Caco-2 (cell line): ENCODE results near the gene CNKSR3. TPM values are rescaled to one million over a fixed set of nuclear protein-coding genes. Genes with fewer than 3 reads are reported as not detected.
A peak's percentile ranks its signal among the peaks of the same experiment; 100 is the strongest.

ENCODE experiments used
- BruUV-seq: library from RNA; stranded (reverse); fragments of 400-500 nt; replicated peaks from 2 replicates; lab custom pipeline; 2021; lab: Mats Ljungman, UMichigan
- CTCF ChIA-PET: fragments of 300-600 bp; sonication (Branson Sonifier 250); formaldehyde crosslinking; loops from one replicate; lab custom pipeline; 2022; ENCODE audit warnings: antibody characterized with exemption; lab: Charles Lee
- POLR2A ChIA-PET: fragments of 300-600 bp; sonication (Branson Sonifier 250); formaldehyde crosslinking; loops from one replicate; lab custom pipeline; 2022; ENCODE audit warnings: antibody characterized with exemption; lab: Charles Lee
- DNase-seq, 2 experiments: peaks; one replicate each; pipeline versions ENCODE4 v3.0.0 to v3.0.0-alpha.2; 2020 to 2022
- H3K27me3 ChIP-seq: replicated peaks from 2 replicates; pipeline ENCODE4 v1.6.0; 2011; ENCODE audit warnings: low read length; ENCODE audit not compliant: control insufficient read depth, insufficient read depth
- H3K36me3 ChIP-seq: 2 replicates; pipeline ENCODE4 v1.5.1; 2011; ENCODE audit warnings: low read length; ENCODE audit not compliant: control insufficient read depth, insufficient read depth
- H3K4me1 ChIP-seq: fragments of 250-450 bp; sonication (Bioruptor Pico); 2 replicates; pipeline ENCODE4 v1.5.1; 2020; ENCODE audit warnings: mild to moderate bottlenecking
- H3K4me3 ChIP-seq: 2 replicates; pipeline ENCODE4 v1.5.1; 2011; ENCODE audit warnings: low read depth, mild to moderate bottlenecking, control low read depth, low read length
- H3K9me3 ChIP-seq: fragments of 250-450 bp; sonication (Bioruptor Pico); 2 replicates; pipeline ENCODE4 v1.5.1; 2020; ENCODE audit warnings: mild to moderate bottlenecking, moderate library complexity
- H3K27ac Mint-ChIP-seq: one replicate; pipeline ENCODE4 v1.8.0; 2022; ENCODE audit warnings: mixed read lengths; ENCODE audit not compliant: unreplicated experiment
- H3K27me3 Mint-ChIP-seq: one replicate; pipeline ENCODE4 v1.8.0; 2022; ENCODE audit warnings: mixed read lengths; ENCODE audit not compliant: insufficient read depth, unreplicated experiment
- H3K36me3 Mint-ChIP-seq: one replicate; pipeline ENCODE4 v1.8.0; 2022; ENCODE audit warnings: mild to moderate bottlenecking, mixed read lengths; ENCODE audit not compliant: insufficient read depth, unreplicated experiment
- H3K4me1 Mint-ChIP-seq: one replicate; pipeline ENCODE4 v1.8.0; 2022; ENCODE audit warnings: low read depth, mixed read lengths; ENCODE audit not compliant: unreplicated experiment
- H3K4me3 Mint-ChIP-seq: one replicate; pipeline ENCODE4 v1.8.0; 2022; ENCODE audit warnings: mild to moderate bottlenecking, moderate library complexity, mixed read lengths; ENCODE audit not compliant: unreplicated experiment
- H3K9me3 Mint-ChIP-seq: one replicate; pipeline ENCODE4 v1.8.0; 2022; ENCODE audit warnings: mixed read lengths; ENCODE audit not compliant: unreplicated experiment
- intact Hi-C: fragments of 100-400 bp; cut with micrococcal nuclease; formaldehyde crosslinking; loops from one replicate; pipeline ENCODE4 v1.10.0; 2022; ENCODE audit not compliant: unreplicated experiment
- total RNA-seq: library from RNA; stranded (reverse); gene quantifications from 2 replicates; pipeline ENCODE4 v1.2.3, GENCODE V29; 2022
- TF ChIP-seq, protein P1 (sequence below), 2 experiments: fragments of 200-600 bp in 1 of 2; IDR thresholded peaks; 1 replicate in 1 of 2; 2 replicates in 1 of 2; pipeline versions ENCODE4 v1.5.1 to v1.8.0; 2011 to 2022; ENCODE audit warnings: antibody characterized with exemption in 1 of 2, control low read depth in 1 of 2, inconsistent platforms in 1 of 2, low read depth in 1 of 2, low read length in 1 of 2, mild to moderate bottlenecking in 1 of 2, moderate library complexity in 1 of 2; ENCODE audit not compliant: insufficient read depth in 1 of 2, severe bottlenecking in 1 of 2, unreplicated experiment in 1 of 2

The CNKSR3 gene
- total RNA-seq, 1 experiment from 2014 or later, result 33.1 TPM

DNA sequence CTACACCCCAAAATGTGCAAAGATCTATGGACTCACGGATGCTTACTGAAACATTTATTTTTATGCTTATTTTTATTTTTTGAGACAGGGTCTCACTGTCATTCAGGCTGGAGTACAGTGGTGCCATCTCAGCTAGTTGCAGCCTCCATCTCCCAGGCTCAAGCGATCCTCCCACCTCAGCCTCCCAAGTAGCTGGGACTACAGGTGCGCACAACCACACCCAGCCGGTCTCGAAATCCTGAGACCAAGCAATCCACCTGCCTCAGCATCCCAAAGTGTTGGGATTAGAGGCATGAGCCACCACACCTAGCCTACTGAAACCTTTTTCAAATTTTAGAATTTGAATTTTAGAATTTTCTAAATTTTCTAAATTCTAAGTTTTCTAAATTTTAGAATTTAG is 103.0 kb downstream of the CNKSR3 start:
- no peak for DNase-seq
- TF ChIP-seq, protein P1, sequence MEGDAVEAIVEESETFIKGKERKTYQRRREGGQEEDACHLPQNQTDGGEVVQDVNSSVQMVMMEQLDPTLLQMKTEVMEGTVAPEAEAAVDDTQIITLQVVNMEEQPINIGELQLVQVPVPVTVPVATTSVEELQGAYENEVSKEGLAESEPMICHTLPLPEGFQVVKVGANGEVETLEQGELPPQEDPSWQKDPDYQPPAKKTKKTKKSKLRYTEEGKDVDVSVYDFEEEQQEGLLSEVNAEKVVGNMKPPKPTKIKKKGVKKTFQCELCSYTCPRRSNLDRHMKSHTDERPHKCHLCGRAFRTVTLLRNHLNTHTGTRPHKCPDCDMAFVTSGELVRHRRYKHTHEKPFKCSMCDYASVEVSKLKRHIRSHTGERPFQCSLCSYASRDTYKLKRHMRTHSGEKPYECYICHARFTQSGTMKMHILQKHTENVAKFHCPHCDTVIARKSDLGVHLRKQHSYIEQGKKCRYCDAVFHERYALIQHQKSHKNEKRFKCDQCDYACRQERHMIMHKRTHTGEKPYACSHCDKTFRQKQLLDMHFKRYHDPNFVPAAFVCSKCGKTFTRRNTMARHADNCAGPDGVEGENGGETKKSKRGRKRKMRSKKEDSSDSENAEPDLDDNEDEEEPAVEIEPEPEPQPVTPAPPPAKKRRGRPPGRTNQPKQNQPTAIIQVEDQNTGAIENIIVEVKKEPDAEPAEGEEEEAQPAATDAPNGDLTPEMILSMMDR (IDR thresholded peaks at IDR 0.05; ENCODE audit: insufficient read depth in 1 of 2, low read depth in 1 of 2, low read length in 1 of 2, severe bottlenecking in 1 of 2, unreplicated experiment in 1 of 2), result no peak
- no peaks in the 10 kb centered on the region for H3K9me3 Mint-ChIP-seq
- ChIA-PET POLR2A (no interaction called here), CTCF (no interaction called here)
- Histone ChIP-seq H3K9me3 (no peaks in the 10 kb centered on the region), H3K27me3 (no peaks in the 10 kb centered on the region), H3K36me3 (peaks cover 1% of the 10 kb centered on the region), H3K4me3 (no peak overlapping the region), H3K4me1 (no peaks in the 10 kb centered on the region)
- intact Hi-C loops, result no loop called here
- H3K4me1 Mint-ChIP-seq, result no peaks in the 10 kb centered on the region
- no peak overlapping the region for H3K4me3 Mint-ChIP-seq
- BruUV-seq, result no TSS peak
- peaks cover 71% of the 10 kb centered on the region for H3K36me3 Mint-ChIP-seq
- no peaks in the 10 kb centered on the region for H3K27me3 Mint-ChIP-seq
- no peak overlapping the region for H3K27ac Mint-ChIP-seq

DNA sequence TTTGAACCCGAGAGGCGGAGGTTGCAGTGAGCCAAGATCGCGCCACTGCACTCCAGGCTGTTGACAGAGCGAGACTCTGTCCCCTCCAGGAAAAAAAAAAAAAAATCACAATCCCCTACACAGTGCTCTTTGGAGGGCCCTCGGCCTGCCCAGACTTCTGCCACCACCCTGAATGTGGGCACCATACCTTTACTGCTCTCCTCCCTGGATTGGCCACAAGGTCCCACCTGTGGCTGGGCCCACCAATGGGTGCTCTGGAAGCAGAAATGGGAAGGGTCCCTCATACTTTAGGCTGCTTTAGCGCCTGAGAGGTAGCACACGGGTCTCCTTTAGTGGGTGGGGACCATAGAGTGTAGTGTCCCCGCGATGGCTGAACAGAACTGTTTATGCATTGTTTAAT is 103.6 kb downstream of the CNKSR3 start:
- no peaks in the 10 kb centered on the region for H3K4me1 ChIP-seq
- CTCF ChIA-PET, result no interaction called here
- no TSS peak for BruUV-seq
- no peaks in the 10 kb centered on the region for H3K4me1 Mint-ChIP-seq
- H3K4me3 ChIP-seq, result no peak overlapping the region
- peak overlapping the region; percentile 53 for H3K27ac Mint-ChIP-seq
- no peaks in the 10 kb centered on the region for H3K27me3 Mint-ChIP-seq
- H3K27me3 ChIP-seq, result no peaks in the 10 kb centered on the region
- peaks cover 68% of the 10 kb centered on the region for H3K36me3 Mint-ChIP-seq
- H3K9me3 ChIP-seq, result no peaks in the 10 kb centered on the region
- no peaks in the 10 kb centered on the region for H3K9me3 Mint-ChIP-seq
- no peak for DNase-seq
- H3K4me3 Mint-ChIP-seq, result no peak overlapping the region
- peaks cover 1% of the 10 kb centered on the region for H3K36me3 ChIP-seq
- intact Hi-C loops, result no loop called here
- POLR2A ChIA-PET, result no interaction called here
- TF ChIP-seq, protein P1 (IDR thresholded peaks at IDR 0.05; ENCODE audit: insufficient read depth in 1 of 2, low read depth in 1 of 2, low read length in 1 of 2, severe bottlenecking in 1 of 2, unreplicated experiment in 1 of 2), result no peak

DNA sequence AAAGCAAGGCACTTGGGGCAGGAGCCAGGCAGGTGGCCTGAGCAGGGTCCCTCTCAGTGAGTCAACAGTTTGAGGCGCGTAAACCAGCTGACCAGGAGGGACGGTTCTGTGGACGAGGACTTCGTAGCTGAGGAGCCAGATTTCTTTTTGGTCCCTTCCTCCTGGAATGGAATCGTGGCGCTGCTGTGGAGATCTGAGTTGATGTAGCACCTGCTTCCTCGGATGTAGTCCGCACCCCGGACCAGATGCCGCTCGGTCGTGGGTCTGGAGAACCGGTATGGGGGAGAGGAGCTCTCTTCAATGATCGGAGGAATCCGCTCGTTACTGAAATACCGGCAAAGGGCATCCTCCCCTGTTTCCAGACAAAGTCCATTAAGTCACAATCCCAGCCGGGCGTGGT is 104.2 kb downstream of the CNKSR3 start:
- Mint-ChIP-seq H3K36me3 (peaks cover 68% of the 10 kb centered on the region), H3K9me3 (no peaks in the 10 kb centered on the region), H3K4me1 (no peaks in the 10 kb centered on the region), H3K27me3 (no peaks in the 10 kb centered on the region), H3K27ac (no peak overlapping the region), H3K4me3 (no peak overlapping the region)
- BruUV-seq, result no TSS peak
- no peak for DNase-seq
- no peaks in the 10 kb centered on the region for H3K9me3 ChIP-seq
- peaks cover 1% of the 10 kb centered on the region; the same call in 1 of the 2 replicates for H3K36me3 ChIP-seq
- no peaks in the 10 kb centered on the region for H3K4me1 ChIP-seq
- CTCF ChIA-PET, result no interaction called here
- H3K27me3 ChIP-seq, result no peaks in the 10 kb centered on the region
- POLR2A ChIA-PET, result no interaction called here
- intact Hi-C loops, result no loop called here
- TF ChIP-seq, protein P1 (IDR thresholded peaks at IDR 0.05; ENCODE audit: insufficient read depth in 1 of 2, low read depth in 1 of 2, low read length in 1 of 2, severe bottlenecking in 1 of 2, unreplicated experiment in 1 of 2), result no peak
- H3K4me3 ChIP-seq, result no peak overlapping the region
